ENCODE data around the gene VKORC1L1.
"Not testable (repeated sequence)": the region's sequence is repeated elsewhere in the genome, so short reads cannot be mapped to it uniquely, and the experiment has no call there.

Gene VKORC1L1

GRCh38 chr7:65945787-65946186 lies 72.9 kb downstream of the VKORC1L1 start:
- not testable (repeated sequence) for DNase-seq

GRCh38 chr7:65946904-65947303 lies 74.0 kb downstream of the VKORC1L1 start:
- no peak for DNase-seq

- no peak for DNase-seq
Observed at GRCh38 chr7:65951837-65952578, 79.1 kb downstream of the VKORC1L1 start.

- DNase-seq: no peak
Observed at GRCh38 chr7:65953001-65953720, 80.3 kb downstream of the VKORC1L1 start.

- no peak for DNase-seq
Observed at GRCh38 chr7:65953890-65954450, 81.1 kb downstream of the VKORC1L1 start.

GRCh38 chr7:65955718-65956117 lies 82.8 kb downstream of the VKORC1L1 start:
- DNase-seq: no peak

GRCh38 chr7:65960351-65961074 lies 87.6 kb downstream of the VKORC1L1 start:
- DNase-seq: no peak

- DNase-seq: no peak
Observed at GRCh38 chr7:65962033-65962432, 89.2 kb downstream of the VKORC1L1 start.

GRCh38 chr7:65964671-65965070 lies 91.8 kb downstream of the VKORC1L1 start:
- not testable (repeated sequence) for DNase-seq

GRCh38 chr7:65966146-65966545 lies 93.3 kb downstream of the VKORC1L1 start:
- DNase-seq: no peak

GRCh38 chr7:65967361-65968155 lies 94.7 kb downstream of the VKORC1L1 start:
- DNase-seq: no peak

- no peak for DNase-seq
Observed at GRCh38 chr7:65968256-65969185, 95.6 kb downstream of the VKORC1L1 start.

- no peak for DNase-seq
Observed at GRCh38 chr7:65971021-65971420, 98.1 kb downstream of the VKORC1L1 start.

GRCh38 chr7:65972976-65973375 lies 100.1 kb downstream of the VKORC1L1 start:
- DNase-seq: no peak

GRCh38 chr7:65974191-65974801 lies 101.4 kb downstream of the VKORC1L1 start:
- no peak for DNase-seq

GRCh38 chr7:65974876-65975275 lies 102.0 kb downstream of the VKORC1L1 start:
- DNase-seq: no peak

GRCh38 chr7:65975814-65976445 lies 103.1 kb downstream of the VKORC1L1 start:
- no peak for DNase-seq

GRCh38 chr7:65976659-65977196 lies 103.9 kb downstream of the VKORC1L1 start:
- no peak for DNase-seq

- DNase-seq: no peak
Observed at GRCh38 chr7:65978891-65979582, 106.2 kb downstream of the VKORC1L1 start.
